A673 (cell line): Measurements from ENCODE around the gene RIN2. TPM values are rescaled to one million over a fixed set of nuclear protein-coding genes. Genes with fewer than 3 reads are reported as not detected.

ENCODE experiments used
- BruUV-seq: library from RNA; stranded (reverse); fragments of 400-500 nt; replicated peaks from 2 replicates; lab custom pipeline; 2021; lab: Mats Ljungman, UMichigan
- CTCF ChIA-PET: fragments of 300-600 bp; sonication (Branson Sonifier 250); formaldehyde crosslinking; loops from one replicate; lab custom pipeline; 2022; ENCODE audit warnings: antibody characterized with exemption; lab: Charles Lee
- POLR2A ChIA-PET: fragments of 300-600 bp; sonication (Branson Sonifier 250); formaldehyde crosslinking; loops from one replicate; lab custom pipeline; 2022; ENCODE audit warnings: antibody characterized with exemption; ENCODE audit not compliant: low non-redundant PET; lab: Charles Lee
- DNase-seq: peaks from one replicate; pipeline ENCODE4 v3.0.0-alpha.2; 2015; ENCODE audit warnings: low spot score
- H3K27ac ChIP-seq: fragments of 200-600 bp; sonication (generic); 2 replicates; pipeline ENCODE4 v1.5.1; 2016; ENCODE audit warnings: mixed run types, low read depth, mild to moderate bottlenecking, mixed read lengths, antibody characterized with exemption, low read length; ENCODE audit not compliant: poor library complexity, severe bottlenecking
- H3K27me3 ChIP-seq: fragments of 200-600 bp; sonication (generic); replicated peaks from 2 replicates; pipeline ENCODE4 v1.6.1; 2017; ENCODE audit warnings: mixed run types, low read depth, mild to moderate bottlenecking, mixed read lengths, antibody characterized with exemption, low read length; ENCODE audit not compliant: insufficient read depth, poor library complexity
- H3K36me3 ChIP-seq: fragments of 200-600 bp; sonication (generic); 2 replicates; pipeline ENCODE4 v1.6.1; 2016; ENCODE audit warnings: mixed run types, mild to moderate bottlenecking, mixed read lengths, antibody characterized with exemption, low read length; ENCODE audit not compliant: insufficient read depth, poor library complexity, severe bottlenecking
- H3K4me1 ChIP-seq: fragments of 200-600 bp; sonication (generic); 2 replicates; pipeline ENCODE4 v1.6.1; 2017; ENCODE audit warnings: mixed run types, mild to moderate bottlenecking, mixed read lengths, antibody characterized with exemption, low read length; ENCODE audit not compliant: insufficient read depth, poor library complexity, severe bottlenecking
- H3K4me3 ChIP-seq: fragments of 200-600 bp; sonication (generic); 2 replicates; pipeline ENCODE4 v1.5.1; 2016; ENCODE audit warnings: low read depth, mixed run types, mild to moderate bottlenecking, mixed read lengths, low read length; ENCODE audit not compliant: poor library complexity, severe bottlenecking
- H3K9me3 ChIP-seq: fragments of 200-600 bp; sonication (generic); 2 replicates; pipeline ENCODE4 v1.6.1; 2016; ENCODE audit warnings: mixed run types, low read depth, mild to moderate bottlenecking, mixed read lengths, antibody characterized with exemption, low read length; ENCODE audit not compliant: poor library complexity, severe bottlenecking
- EZH2 ChIP-seq: fragments of 200-600 bp; sonication (generic); IDR thresholded peaks from 2 replicates; pipeline ENCODE4 v1.6.1; 2017; ENCODE audit warnings: borderline replicate concordance, low read depth, mild to moderate bottlenecking, mixed read lengths, antibody characterized with exemption, low read length; ENCODE audit not compliant: poor library complexity, severe bottlenecking
- intact Hi-C: fragments of 100-400 bp; cut with micrococcal nuclease; formaldehyde crosslinking; loops from one replicate; pipeline ENCODE4 v1.10.0; 2022; ENCODE audit not compliant: unreplicated experiment
- total RNA-seq: library from RNA; stranded (reverse); gene quantifications from 2 replicates; pipeline ENCODE4 v1.2.3, GENCODE V29; 2021
- TF ChIP-seq, protein P1 (sequence below): fragments of 300-800, 200-600 bp; sonication (generic); conservative IDR thresholded peaks from 2 replicates; pipeline ENCODE4 v1.5.1; 2017; ENCODE audit warnings: low read depth, mild to moderate bottlenecking, antibody characterized with exemption, low read length, moderate library complexity, mixed read lengths

Gene RIN2
- total RNA-seq, 1 experiment from 2014 or later: 14.6 TPM

GRCh38 chr20:19781235-19781634 is 23.2 kb downstream of the RIN2 start:
- POLR2A ChIA-PET: no interaction called here
- CTCF ChIA-PET: interaction anchor here (0.6 kb wide), 1 partner anchor 1149 kb away, joined by 4 read pairs; no protein-coding TSS in a partner anchor
- Histone ChIP-seq H3K27me3 (no peaks in the 10 kb centered on the region), H3K27ac (no peak overlapping the region), H3K4me1 (peaks cover 42% of the 10 kb centered on the region), H3K36me3 (no peaks in the 10 kb centered on the region), H3K4me3 (no peak overlapping the region), H3K9me3 (no peaks in the 10 kb centered on the region)
- intact Hi-C loops: loop anchor here (10.0 kb wide), 1 partner anchor 86 kb away; no protein-coding TSS in a partner anchor
- TF ChIP-seq EZH2: no peak
- TF ChIP-seq, protein P1, sequence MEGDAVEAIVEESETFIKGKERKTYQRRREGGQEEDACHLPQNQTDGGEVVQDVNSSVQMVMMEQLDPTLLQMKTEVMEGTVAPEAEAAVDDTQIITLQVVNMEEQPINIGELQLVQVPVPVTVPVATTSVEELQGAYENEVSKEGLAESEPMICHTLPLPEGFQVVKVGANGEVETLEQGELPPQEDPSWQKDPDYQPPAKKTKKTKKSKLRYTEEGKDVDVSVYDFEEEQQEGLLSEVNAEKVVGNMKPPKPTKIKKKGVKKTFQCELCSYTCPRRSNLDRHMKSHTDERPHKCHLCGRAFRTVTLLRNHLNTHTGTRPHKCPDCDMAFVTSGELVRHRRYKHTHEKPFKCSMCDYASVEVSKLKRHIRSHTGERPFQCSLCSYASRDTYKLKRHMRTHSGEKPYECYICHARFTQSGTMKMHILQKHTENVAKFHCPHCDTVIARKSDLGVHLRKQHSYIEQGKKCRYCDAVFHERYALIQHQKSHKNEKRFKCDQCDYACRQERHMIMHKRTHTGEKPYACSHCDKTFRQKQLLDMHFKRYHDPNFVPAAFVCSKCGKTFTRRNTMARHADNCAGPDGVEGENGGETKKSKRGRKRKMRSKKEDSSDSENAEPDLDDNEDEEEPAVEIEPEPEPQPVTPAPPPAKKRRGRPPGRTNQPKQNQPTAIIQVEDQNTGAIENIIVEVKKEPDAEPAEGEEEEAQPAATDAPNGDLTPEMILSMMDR: no peak
- no peak for DNase-seq
- no TSS peak for BruUV-seq

GRCh38 chr20:19782669-19783068 is 24.6 kb downstream of the RIN2 start:
- CTCF ChIA-PET: no interaction called here
- Histone ChIP-seq H3K9me3 (no peaks in the 10 kb centered on the region), H3K27me3 (no peaks in the 10 kb centered on the region), H3K4me1 (peaks cover 40% of the 10 kb centered on the region), H3K36me3 (no peaks in the 10 kb centered on the region), H3K27ac (no peak overlapping the region), H3K4me3 (no peak overlapping the region)
- BruUV-seq: no TSS peak
- TF ChIP-seq, protein P1: no peak
- TF ChIP-seq EZH2: no peak
- no peak for DNase-seq
- POLR2A ChIA-PET: no interaction called here
- intact Hi-C loops: loop anchor here (10.0 kb wide), 1 partner anchor 88 kb away; no protein-coding TSS in a partner anchor

GRCh38 chr20:19783966-19784401 is 25.9 kb downstream of the RIN2 start:
- no TSS peak for BruUV-seq
- peaks cover 4% of the 10 kb centered on the region for H3K9me3 ChIP-seq
- POLR2A ChIA-PET: no interaction called here
- DNase-seq: no peak
- no peak overlapping the region for H3K27ac ChIP-seq
- H3K27me3 ChIP-seq: no peaks in the 10 kb centered on the region
- H3K36me3 ChIP-seq: no peaks in the 10 kb centered on the region
- H3K4me1 ChIP-seq: peaks cover 33% of the 10 kb centered on the region
- intact Hi-C loops: loop anchor here (10.0 kb wide), 1 partner anchor 89 kb away; no protein-coding TSS in a partner anchor
- CTCF ChIA-PET: interaction anchor here (0.7 kb wide), 1 partner anchor 191 kb away, joined by 3 read pairs; no protein-coding TSS in a partner anchor
- no peak overlapping the region for H3K4me3 ChIP-seq
- no peak for TF ChIP-seq EZH2
- TF ChIP-seq, protein P1: no peak
